ENCODE results near the gene BPIFB2.

The BPIFB2 gene

DNA sequence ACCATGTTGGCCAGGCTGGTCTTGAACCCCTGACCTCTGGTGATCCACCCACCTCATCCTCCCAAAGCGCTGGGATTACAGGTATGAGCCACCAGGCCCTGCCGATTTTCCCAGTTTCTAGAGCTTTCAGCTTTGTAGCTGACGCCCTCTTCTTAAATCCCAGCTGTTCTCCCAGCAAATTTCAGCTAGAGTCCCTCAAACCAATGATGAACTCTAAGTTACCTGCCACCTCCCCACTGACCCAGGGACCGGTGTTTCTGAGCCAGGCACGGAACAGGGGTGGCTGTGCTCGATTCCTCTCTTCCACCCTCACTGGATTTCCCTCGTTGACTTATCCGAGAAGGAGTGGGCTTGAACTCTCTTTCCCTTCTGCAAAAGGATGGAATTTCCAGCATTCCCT lies 42.4 kb upstream of the BPIFB2 start:
- Histone ChIP-seq H3K27me3 (ENCODE audit: insufficient read depth, poor library complexity, severe bottlenecking) (peaks cover 3% of the 10 kb centered on the region), H3K4me1 (ENCODE audit: insufficient read depth, poor library complexity, severe bottlenecking) (no peaks in the 10 kb centered on the region), H3K4me3 (ENCODE audit: severe bottlenecking) (no peak overlapping the region), H3K9me3 (ENCODE audit: severe bottlenecking) (no peaks in the 10 kb centered on the region), H3K27ac (ENCODE audit: poor library complexity, severe bottlenecking) (no peak overlapping the region), H3K36me3 (ENCODE audit: low read depth) (no peaks in the 10 kb centered on the region)
- ATAC-seq (ENCODE audit: low read depth) (no peak), DNase-seq (ENCODE audit: low spot score) (peak; percentile 43)
- TF ChIP-seq, protein P1, sequence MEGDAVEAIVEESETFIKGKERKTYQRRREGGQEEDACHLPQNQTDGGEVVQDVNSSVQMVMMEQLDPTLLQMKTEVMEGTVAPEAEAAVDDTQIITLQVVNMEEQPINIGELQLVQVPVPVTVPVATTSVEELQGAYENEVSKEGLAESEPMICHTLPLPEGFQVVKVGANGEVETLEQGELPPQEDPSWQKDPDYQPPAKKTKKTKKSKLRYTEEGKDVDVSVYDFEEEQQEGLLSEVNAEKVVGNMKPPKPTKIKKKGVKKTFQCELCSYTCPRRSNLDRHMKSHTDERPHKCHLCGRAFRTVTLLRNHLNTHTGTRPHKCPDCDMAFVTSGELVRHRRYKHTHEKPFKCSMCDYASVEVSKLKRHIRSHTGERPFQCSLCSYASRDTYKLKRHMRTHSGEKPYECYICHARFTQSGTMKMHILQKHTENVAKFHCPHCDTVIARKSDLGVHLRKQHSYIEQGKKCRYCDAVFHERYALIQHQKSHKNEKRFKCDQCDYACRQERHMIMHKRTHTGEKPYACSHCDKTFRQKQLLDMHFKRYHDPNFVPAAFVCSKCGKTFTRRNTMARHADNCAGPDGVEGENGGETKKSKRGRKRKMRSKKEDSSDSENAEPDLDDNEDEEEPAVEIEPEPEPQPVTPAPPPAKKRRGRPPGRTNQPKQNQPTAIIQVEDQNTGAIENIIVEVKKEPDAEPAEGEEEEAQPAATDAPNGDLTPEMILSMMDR (IDR thresholded peaks at IDR 0.05; ENCODE audit: poor library complexity, severe bottlenecking) = no peak

DNA sequence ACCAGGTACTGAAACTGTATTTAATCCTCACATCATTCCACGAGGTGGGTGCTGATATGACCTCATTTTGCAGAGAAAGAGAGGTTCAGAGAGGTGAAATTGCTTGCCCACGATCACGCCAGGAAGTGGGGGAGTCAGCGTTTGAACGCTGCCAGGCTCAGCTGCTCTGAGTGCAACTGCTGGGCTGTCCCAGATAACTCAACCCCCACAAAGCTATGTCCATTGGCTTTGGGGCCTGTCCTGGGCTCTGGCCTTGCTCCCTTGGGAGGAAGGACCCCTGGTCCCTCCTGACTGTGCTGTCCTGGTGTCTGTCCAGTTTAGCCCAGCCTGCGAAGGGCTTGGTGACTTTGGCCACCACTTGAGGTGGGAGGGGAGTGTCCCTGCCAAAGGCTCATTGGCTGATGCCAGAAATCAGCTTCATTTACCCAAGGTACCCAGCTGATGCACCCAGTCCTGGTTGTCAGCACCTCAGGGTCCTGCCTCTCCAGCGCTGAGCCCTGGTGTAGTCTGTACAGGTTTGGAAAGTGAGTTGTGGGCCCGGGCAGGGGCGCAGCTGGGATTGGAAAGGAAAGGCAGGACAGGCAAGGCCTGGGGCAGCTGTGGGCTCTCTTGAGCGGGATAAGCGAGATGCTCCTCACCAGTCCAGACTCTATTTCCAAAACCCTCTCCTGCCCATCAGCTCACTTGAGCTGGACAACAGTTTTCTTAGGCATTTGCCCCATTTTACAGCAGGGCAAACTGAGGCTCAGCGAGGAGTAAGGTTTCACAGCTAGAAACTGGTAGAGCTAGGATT lies 41.7 kb upstream of the BPIFB2 start:
- DNase-seq (ENCODE audit: low spot score) (peak; percentile 71), ATAC-seq (ENCODE audit: low read depth) (no peak)
- TF ChIP-seq, protein P1 (IDR thresholded peaks at IDR 0.05; ENCODE audit: poor library complexity, severe bottlenecking) = no peak

GRCh38 chr20:32966382-32966781 lies 41.1 kb upstream of the BPIFB2 start:
- DNase-seq (ENCODE audit: low spot score) = peak; percentile 56
- H3K4me1 ChIP-seq (ENCODE audit: insufficient read depth, poor library complexity, severe bottlenecking) = no peaks in the 10 kb centered on the region

More for the DNA sequence above, 41.7 kb upstream of the BPIFB2 start:
- peaks cover 3% of the 10 kb centered on the region for H3K27me3 ChIP-seq (ENCODE audit: insufficient read depth, poor library complexity, severe bottlenecking)
- no peak overlapping the region for H3K4me3 ChIP-seq (ENCODE audit: severe bottlenecking)
- H3K9me3 ChIP-seq (ENCODE audit: severe bottlenecking) = no peaks in the 10 kb centered on the region
- H3K27ac ChIP-seq (ENCODE audit: poor library complexity, severe bottlenecking) = no peak overlapping the region
- no peaks in the 10 kb centered on the region for H3K36me3 ChIP-seq (ENCODE audit: low read depth)
- no peaks in the 10 kb centered on the region for H3K4me1 ChIP-seq (ENCODE audit: insufficient read depth, poor library complexity, severe bottlenecking)

DNA sequence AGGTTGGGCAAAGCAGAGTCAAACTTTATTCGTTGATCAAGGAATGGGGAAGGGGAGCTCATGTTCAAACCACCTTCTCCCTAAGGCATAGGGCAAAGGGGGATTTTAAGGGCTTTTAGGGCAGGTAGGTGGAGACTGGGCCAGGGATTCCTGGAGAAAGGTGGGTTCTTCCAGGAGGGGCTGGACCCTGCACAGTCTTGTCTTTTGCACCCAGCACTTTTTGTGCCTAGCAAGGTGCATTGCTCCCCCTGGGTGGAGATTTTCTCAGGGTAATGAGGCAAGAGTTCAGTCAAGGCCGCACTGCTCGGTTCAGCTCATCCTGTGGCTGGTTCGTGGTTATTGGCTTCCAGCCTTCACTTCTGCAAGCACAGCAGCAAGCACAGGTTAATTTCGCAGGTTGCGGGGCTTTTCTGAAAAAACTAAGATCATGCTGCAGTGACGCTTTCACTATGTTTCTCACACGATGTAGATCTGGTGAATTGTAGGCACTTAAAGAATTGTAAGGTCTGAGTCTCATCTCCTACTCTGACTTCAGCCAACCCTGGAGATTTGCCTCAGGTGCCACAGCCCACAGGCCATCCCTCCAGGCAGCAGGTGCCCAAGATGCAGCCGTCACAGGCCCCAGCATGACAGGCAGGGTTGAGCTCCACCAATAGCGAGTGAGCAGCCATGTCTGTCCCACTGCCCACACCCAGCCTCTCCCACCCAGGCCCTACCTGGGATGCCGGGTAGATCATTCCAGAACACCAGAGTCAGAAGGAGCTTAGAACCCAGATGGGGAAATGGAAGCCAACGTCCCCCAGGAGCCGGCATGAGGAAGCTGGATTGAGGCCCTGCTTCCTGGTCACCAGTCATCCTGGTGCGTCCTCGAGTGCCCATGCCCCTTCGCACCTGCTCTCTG lies 40.4 kb upstream of the BPIFB2 start:
- H3K27me3 ChIP-seq (ENCODE audit: insufficient read depth, poor library complexity, severe bottlenecking) = peaks cover 3% of the 10 kb centered on the region
- DNase-seq (ENCODE audit: low spot score) (peak; percentile 75), ATAC-seq (ENCODE audit: low read depth) (no peak)
- TF ChIP-seq, protein P1 (IDR thresholded peaks at IDR 0.05; ENCODE audit: poor library complexity, severe bottlenecking) = no peak
- H3K4me1 ChIP-seq (ENCODE audit: insufficient read depth, poor library complexity, severe bottlenecking) = no peaks in the 10 kb centered on the region
- H3K27ac ChIP-seq (ENCODE audit: poor library complexity, severe bottlenecking) = no peak overlapping the region
- H3K4me3 ChIP-seq (ENCODE audit: severe bottlenecking) = no peak overlapping the region
- H3K9me3 ChIP-seq (ENCODE audit: severe bottlenecking) = no peaks in the 10 kb centered on the region
- no peaks in the 10 kb centered on the region for H3K36me3 ChIP-seq (ENCODE audit: low read depth)

More at GRCh38 chr20:32966382-32966781, 41.1 kb upstream of the BPIFB2 start:
- TF ChIP-seq, protein P1 (IDR thresholded peaks at IDR 0.05; ENCODE audit: poor library complexity, severe bottlenecking) = no peak
- Histone ChIP-seq H3K27ac (ENCODE audit: poor library complexity, severe bottlenecking) (no peak overlapping the region), H3K36me3 (ENCODE audit: low read depth) (no peaks in the 10 kb centered on the region), H3K27me3 (ENCODE audit: insufficient read depth, poor library complexity, severe bottlenecking) (peaks cover 3% of the 10 kb centered on the region), H3K4me3 (ENCODE audit: severe bottlenecking) (no peak overlapping the region), H3K9me3 (ENCODE audit: severe bottlenecking) (no peaks in the 10 kb centered on the region)
- no peak for ATAC-seq (ENCODE audit: low read depth)

Measured in RWPE2 (cell line).